ENCODE measurements around the gene ZFR2.
"Not testable (repeated sequence)": the region's sequence is repeated elsewhere in the genome, so short reads cannot be mapped to it uniquely, and the experiment has no call there.

ZFR2 gene

GRCh38 chr19:3765757-3766156 is 103.1 kb downstream of the ZFR2 start:
- not testable (repeated sequence) for H3K4me1 ChIP-seq (ENCODE audit: control insufficient read depth, insufficient read depth, low read length)

GRCh38 chr19:3765121-3765520 is 103.7 kb downstream of the ZFR2 start:
- H3K27me3 ChIP-seq (ENCODE audit: control insufficient read depth, insufficient read depth, low read length), result no peaks in the 10 kb centered on the region
- H3K4me3 ChIP-seq (ENCODE audit: low read length), result no peak overlapping the region
- no peak for DNase-seq (ENCODE audit: low read depth, low spot score)
- H3K27ac ChIP-seq (ENCODE audit: low read length), result no peak overlapping the region
- H3K36me3 ChIP-seq (ENCODE audit: control insufficient read depth, insufficient read depth, low read length), result peaks cover 10% of the 10 kb centered on the region
- no peaks in the 10 kb centered on the region for H3K4me1 ChIP-seq (ENCODE audit: control insufficient read depth, insufficient read depth, low read length)
- no peaks in the 10 kb centered on the region for H3K9me3 ChIP-seq (ENCODE audit: control insufficient read depth, insufficient read depth, low read length)
- no CpG with 5 or more reads among the region's 12 CpGs for WGBS (ENCODE audit: insufficient coverage, insufficient read length)

More at GRCh38 chr19:3765757-3766156, 103.1 kb downstream of the ZFR2 start:
- DNase-seq (ENCODE audit: low read depth, low spot score); H3K9me3 ChIP-seq (ENCODE audit: control insufficient read depth, insufficient read depth, low read length); H3K27ac ChIP-seq (ENCODE audit: low read length); H3K4me3 ChIP-seq (ENCODE audit: low read length); H3K27me3 ChIP-seq (ENCODE audit: control insufficient read depth, insufficient read depth, low read length): not testable (repeated sequence)
- no CpG with 5 or more reads among the region's 5 CpGs for WGBS (ENCODE audit: insufficient coverage, insufficient read length)
- H3K36me3 ChIP-seq (ENCODE audit: control insufficient read depth, insufficient read depth, low read length), result peaks cover 13% of the 10 kb centered on the region

GRCh38 chr19:3762501-3763459 is 106.1 kb downstream of the ZFR2 start, which contains the start of gene MRPL54:
Gene MRPL54, plus strand, starts transcription at chr19:3762682. Its CDS starts 19 bp downstream, at chr19:3762701.
- no CpG with 5 or more reads among the region's 47 CpGs for WGBS (ENCODE audit: insufficient coverage, insufficient read length)
- no peaks in the 10 kb centered on the region for H3K4me1 ChIP-seq (ENCODE audit: control insufficient read depth, insufficient read depth, low read length)
- H3K9me3 ChIP-seq (ENCODE audit: control insufficient read depth, insufficient read depth, low read length), result no peaks in the 10 kb centered on the region
- peak; percentile 99 for DNase-seq (ENCODE audit: low read depth, low spot score)
- H3K27ac ChIP-seq (ENCODE audit: low read length), result no peak within 1 kb of the TSS
- H3K36me3 ChIP-seq (ENCODE audit: control insufficient read depth, insufficient read depth, low read length), result peaks cover 10% of the 10 kb centered on the region
- no peaks in the 10 kb centered on the region for H3K27me3 ChIP-seq (ENCODE audit: control insufficient read depth, insufficient read depth, low read length)
- H3K4me3 ChIP-seq (ENCODE audit: low read length), result peak within 1 kb of the TSS; percentile 97; the same call in 1 of the 2 replicates

- H3K27me3 ChIP-seq (ENCODE audit: control insufficient read depth, insufficient read depth, low read length), result no peaks in the 10 kb centered on the region
- no peak overlapping the region for H3K27ac ChIP-seq (ENCODE audit: low read length)
- no peaks in the 10 kb centered on the region for H3K9me3 ChIP-seq (ENCODE audit: control insufficient read depth, insufficient read depth, low read length)
- no CpG with 5 or more reads among the region's 1 CpG for WGBS (ENCODE audit: insufficient coverage, insufficient read length)
- H3K36me3 ChIP-seq (ENCODE audit: control insufficient read depth, insufficient read depth, low read length), result peaks cover 10% of the 10 kb centered on the region
- no peak for DNase-seq (ENCODE audit: low read depth, low spot score)
- H3K4me1 ChIP-seq (ENCODE audit: control insufficient read depth, insufficient read depth, low read length), result no peaks in the 10 kb centered on the region
- peak overlapping the region; percentile 97; the same call in 1 of the 2 replicates for H3K4me3 ChIP-seq (ENCODE audit: low read length)
These were observed 106.7 kb downstream of the ZFR2 start for GRCh38 chr19:3762130-3762473.

- no peak within 1 kb of the TSS for H3K27ac ChIP-seq (ENCODE audit: low read length)
- WGBS (ENCODE audit: insufficient coverage, insufficient read length), result no CpG with 5 or more reads among the region's 45 CpGs
- DNase-seq (ENCODE audit: low read depth, low spot score), result peak; percentile 75
These were observed 107.3 kb downstream of the ZFR2 start, which contains the start of gene APBA3 for GRCh38 chr19:3761382-3762129. Gene APBA3, minus strand, starts transcription at chr19:3761692. Its CDS starts 1,428 bp downstream, at chr19:3760264.

GRCh38 chr19:3760871-3761361 is 107.9 kb downstream of the ZFR2 start:
- H3K36me3 ChIP-seq (ENCODE audit: control insufficient read depth, insufficient read depth, low read length), result peaks cover 3% of the 10 kb centered on the region
- H3K27ac ChIP-seq (ENCODE audit: low read length), result no peak overlapping the region
- no CpG with 5 or more reads among the region's 7 CpGs for WGBS (ENCODE audit: insufficient coverage, insufficient read length)
- H3K27me3 ChIP-seq (ENCODE audit: control insufficient read depth, insufficient read depth, low read length), result no peaks in the 10 kb centered on the region
- DNase-seq (ENCODE audit: low read depth, low spot score), result no peak
- H3K4me1 ChIP-seq (ENCODE audit: control insufficient read depth, insufficient read depth, low read length), result no peaks in the 10 kb centered on the region
- H3K4me3 ChIP-seq (ENCODE audit: low read length), result peak overlapping the region; percentile 93
- no peaks in the 10 kb centered on the region for H3K9me3 ChIP-seq (ENCODE audit: control insufficient read depth, insufficient read depth, low read length)

More at GRCh38 chr19:3761382-3762129, 107.3 kb downstream of the ZFR2 start, which contains the start of gene APBA3:
- H3K4me3 ChIP-seq (ENCODE audit: low read length), result peak within 1 kb of the TSS; percentile 97
- peaks cover 4% of the 10 kb centered on the region for H3K36me3 ChIP-seq (ENCODE audit: control insufficient read depth, insufficient read depth, low read length)
- H3K9me3 ChIP-seq (ENCODE audit: control insufficient read depth, insufficient read depth, low read length), result no peaks in the 10 kb centered on the region
- no peaks in the 10 kb centered on the region for H3K4me1 ChIP-seq (ENCODE audit: control insufficient read depth, insufficient read depth, low read length)
- no peaks in the 10 kb centered on the region for H3K27me3 ChIP-seq (ENCODE audit: control insufficient read depth, insufficient read depth, low read length)

GRCh38 chr19:3759482-3760254 is 109.2 kb downstream of the ZFR2 start:
- no CpG with 5 or more reads among the region's 19 CpGs for WGBS (ENCODE audit: insufficient coverage, insufficient read length)
- no peak overlapping the region for H3K27ac ChIP-seq (ENCODE audit: low read length)
- no peaks in the 10 kb centered on the region for H3K4me1 ChIP-seq (ENCODE audit: control insufficient read depth, insufficient read depth, low read length)
- H3K9me3 ChIP-seq (ENCODE audit: control insufficient read depth, insufficient read depth, low read length), result no peaks in the 10 kb centered on the region
- DNase-seq (ENCODE audit: low read depth, low spot score), result no peak
- no peaks in the 10 kb centered on the region; the same call in 1 of the 2 replicates for H3K36me3 ChIP-seq (ENCODE audit: control insufficient read depth, insufficient read depth, low read length)
- H3K4me3 ChIP-seq (ENCODE audit: low read length), result no peak overlapping the region
- no peaks in the 10 kb centered on the region for H3K27me3 ChIP-seq (ENCODE audit: control insufficient read depth, insufficient read depth, low read length)

GRCh38 chr19:3758297-3758696 is 110.5 kb downstream of the ZFR2 start:
- H3K9me3 ChIP-seq (ENCODE audit: control insufficient read depth, insufficient read depth, low read length); H3K27ac ChIP-seq (ENCODE audit: low read length); H3K27me3 ChIP-seq (ENCODE audit: control insufficient read depth, insufficient read depth, low read length); H3K36me3 ChIP-seq (ENCODE audit: control insufficient read depth, insufficient read depth, low read length); DNase-seq (ENCODE audit: low read depth, low spot score); H3K4me3 ChIP-seq (ENCODE audit: low read length); H3K4me1 ChIP-seq (ENCODE audit: control insufficient read depth, insufficient read depth, low read length): not testable (repeated sequence)
- no CpG with 5 or more reads among the region's 13 CpGs for WGBS (ENCODE audit: insufficient coverage, insufficient read length)

GRCh38 chr19:3757705-3758104 is 111.1 kb downstream of the ZFR2 start:
- not testable (repeated sequence) for H3K4me3 ChIP-seq (ENCODE audit: low read length); H3K36me3 ChIP-seq (ENCODE audit: control insufficient read depth, insufficient read depth, low read length); H3K9me3 ChIP-seq (ENCODE audit: control insufficient read depth, insufficient read depth, low read length); DNase-seq (ENCODE audit: low read depth, low spot score); H3K27ac ChIP-seq (ENCODE audit: low read length); H3K4me1 ChIP-seq (ENCODE audit: control insufficient read depth, insufficient read depth, low read length); H3K27me3 ChIP-seq (ENCODE audit: control insufficient read depth, insufficient read depth, low read length)
- WGBS (ENCODE audit: insufficient coverage, insufficient read length), result no CpG with 5 or more reads among the region's 7 CpGs
